HG03175 (cell line): ENCODE results near the gene CDC42EP3.

Experiments used
- ATAC-seq: cut with Tn5 transposase; IDR thresholded peaks from one replicate; pipeline ENCODE4 v1.9.1; 2021; ENCODE audit warnings: mild to moderate bottlenecking, moderate library complexity; ENCODE audit not compliant: unreplicated experiment

The CDC42EP3 gene

GRCh38 chr2:37637190-37637860, 34.1 kb downstream of the CDC42EP3 start:
- ATAC-seq = no peak

- ATAC-seq = no peak
Measured at GRCh38 chr2:37636381-37637066, 34.9 kb downstream of the CDC42EP3 start.

- ATAC-seq = peak; percentile 82
Measured at GRCh38 chr2:37635504-37636380, 35.7 kb downstream of the CDC42EP3 start.

GRCh38 chr2:37634914-37635503, 36.4 kb downstream of the CDC42EP3 start:
- ATAC-seq = peak; percentile 2

- no peak for ATAC-seq
Measured at GRCh38 chr2:37633845-37634244, 37.6 kb downstream of the CDC42EP3 start.

- ATAC-seq = no peak
Measured at GRCh38 chr2:37633234-37633633, 38.2 kb downstream of the CDC42EP3 start.

- no peak for ATAC-seq
Measured at GRCh38 chr2:37632310-37632709, 39.1 kb downstream of the CDC42EP3 start.

- no peak for ATAC-seq
Measured at GRCh38 chr2:37631698-37632097, 39.7 kb downstream of the CDC42EP3 start.

- no peak for ATAC-seq
Measured at GRCh38 chr2:37631292-37631691, 40.1 kb downstream of the CDC42EP3 start.

- no peak for ATAC-seq
Measured at GRCh38 chr2:37630776-37631175, 40.7 kb downstream of the CDC42EP3 start.

- no peak for ATAC-seq
Measured at GRCh38 chr2:37630301-37630700, 41.1 kb downstream of the CDC42EP3 start.

GRCh38 chr2:37629529-37629928, 41.9 kb downstream of the CDC42EP3 start:
- ATAC-seq = no peak

- no peak for ATAC-seq
Measured at GRCh38 chr2:37627710-37628109, 43.7 kb downstream of the CDC42EP3 start.

GRCh38 chr2:37625796-37626571, 45.5 kb downstream of the CDC42EP3 start:
- peak; percentile 46 for ATAC-seq

GRCh38 chr2:37625156-37625555, 46.3 kb downstream of the CDC42EP3 start:
- no peak for ATAC-seq

GRCh38 chr2:37623971-37624900, 47.2 kb downstream of the CDC42EP3 start:
- ATAC-seq = peak; percentile 76

- ATAC-seq = peak; percentile 0
Measured at GRCh38 chr2:37623406-37623805, 48.0 kb downstream of the CDC42EP3 start.

- ATAC-seq = no peak
Measured at GRCh38 chr2:37622450-37623100, 48.9 kb downstream of the CDC42EP3 start.

- no peak for ATAC-seq
Measured at GRCh38 chr2:37621199-37621598, 50.2 kb downstream of the CDC42EP3 start.
